ENCODE data around the gene CENPV.

CENPV gene

DNA sequence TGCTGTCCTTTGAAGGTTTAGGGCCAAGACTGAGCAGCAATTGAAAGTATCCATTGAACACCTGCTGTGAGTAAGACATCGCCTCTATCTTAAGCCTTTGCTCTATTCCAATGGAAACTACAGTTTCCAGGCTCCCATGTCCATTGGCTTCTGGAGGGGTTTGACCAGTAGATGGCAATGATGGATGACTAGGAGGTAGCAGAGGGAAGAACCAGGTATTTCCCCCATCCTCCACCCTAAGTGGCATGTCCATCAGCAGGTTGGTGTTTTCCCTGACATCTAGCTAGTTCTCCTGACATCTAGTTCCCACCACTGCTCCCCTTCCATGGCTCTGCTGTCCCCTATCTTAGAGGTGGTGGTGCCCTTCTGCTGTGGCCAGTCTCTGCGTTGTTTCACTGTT lies 58.7 kb downstream of the CENPV start:
- Histone ChIP-seq H3K79me2 (ENCODE audit: control insufficient read depth, insufficient read depth, low read length, unreplicated experiment) (no peaks in the 10 kb centered on the region), H3K36me3 (ENCODE audit: insufficient read depth, low read length) (no peaks in the 10 kb centered on the region)

GRCh38 chr17:16293931-16294330 lies 59.3 kb downstream of the CENPV start:
- Histone ChIP-seq H3K27me3 (ENCODE audit: insufficient read depth, low read length) (no peaks in the 10 kb centered on the region), H3K4me3 (ENCODE audit: low read depth, low read length) (no peak overlapping the region), H3K36me3 (ENCODE audit: insufficient read depth, low read length) (no peaks in the 10 kb centered on the region), H3K79me2 (ENCODE audit: control insufficient read depth, insufficient read depth, low read length, unreplicated experiment) (no peaks in the 10 kb centered on the region), H2AFZ (ENCODE audit: low read length, unreplicated experiment) (no peak overlapping the region), H3K4me1 (ENCODE audit: control insufficient read depth, insufficient read depth, low read length, unreplicated experiment) (no peaks in the 10 kb centered on the region), H3K27ac (ENCODE audit: low read depth, low read length) (no peak overlapping the region)

More for the DNA sequence above, 58.7 kb downstream of the CENPV start:
- no peaks in the 10 kb centered on the region for H3K27me3 ChIP-seq (ENCODE audit: insufficient read depth, low read length)
- no peak overlapping the region for H2AFZ ChIP-seq (ENCODE audit: low read length, unreplicated experiment)
- H3K4me3 ChIP-seq (ENCODE audit: low read depth, low read length), result no peak overlapping the region
- H3K27ac ChIP-seq (ENCODE audit: low read depth, low read length), result no peak overlapping the region
- no peaks in the 10 kb centered on the region for H3K4me1 ChIP-seq (ENCODE audit: control insufficient read depth, insufficient read depth, low read length, unreplicated experiment)

Measured in ACC112 (cell line).